Calu3 (cell line): ENCODE results near the gene PTPRN2. TPM values are rescaled to one million over a fixed set of nuclear protein-coding genes. Genes with fewer than 3 reads are reported as not detected.

Source experiments
- BruUV-seq: library from RNA; stranded (reverse); fragments of 400-500 nt; replicated peaks from 2 replicates; lab custom pipeline; 2021; lab: Mats Ljungman, UMichigan
- CTCF ChIA-PET: fragments of 300-600 bp; sonication (Branson Sonifier 250); formaldehyde crosslinking; loops from one replicate; lab custom pipeline; 2022; ENCODE audit warnings: antibody characterized with exemption; lab: Charles Lee
- DNase-seq: peaks from one replicate; pipeline ENCODE4 v3.0.0; 2022
- H3K27ac Mint-ChIP-seq: one replicate; pipeline ENCODE4 v1.8.0; 2022; ENCODE audit warnings: mixed read lengths; ENCODE audit not compliant: unreplicated experiment
- H3K27me3 Mint-ChIP-seq: one replicate; pipeline ENCODE4 v1.8.0; 2022; ENCODE audit warnings: mixed read lengths; ENCODE audit not compliant: unreplicated experiment
- H3K36me3 Mint-ChIP-seq: one replicate; pipeline ENCODE4 v1.8.0; 2022; ENCODE audit warnings: mild to moderate bottlenecking, moderate library complexity, mixed read lengths; ENCODE audit not compliant: insufficient read depth, unreplicated experiment
- H3K4me1 Mint-ChIP-seq: one replicate; pipeline ENCODE4 v1.8.0; 2022; ENCODE audit warnings: mild to moderate bottlenecking, low read depth, mixed read lengths; ENCODE audit not compliant: unreplicated experiment
- H3K4me3 Mint-ChIP-seq: one replicate; pipeline ENCODE4 v1.8.0; 2022; ENCODE audit warnings: mild to moderate bottlenecking, low read depth, moderate library complexity, mixed read lengths; ENCODE audit not compliant: unreplicated experiment
- H3K9me3 Mint-ChIP-seq: one replicate; pipeline ENCODE4 v1.8.0; 2022; ENCODE audit warnings: low read depth, mixed read lengths; ENCODE audit not compliant: unreplicated experiment
- CTCF ChIP-seq: fragments of 200-600 bp; IDR thresholded peaks from one replicate; pipeline ENCODE4 v1.8.0; 2022; ENCODE audit warnings: antibody characterized with exemption; ENCODE audit not compliant: unreplicated experiment
- intact Hi-C: fragments of 100-400 bp; cut with micrococcal nuclease; formaldehyde crosslinking; loops from one replicate; pipeline ENCODE4 v1.10.0; 2022; ENCODE audit not compliant: unreplicated experiment
- total RNA-seq: library from RNA; stranded (reverse); gene quantifications from 2 replicates; pipeline ENCODE4 v1.2.3, GENCODE V29; 2022

The PTPRN2 gene
- total RNA-seq, 1 experiment from 2014 or later = 2.0 TPM

- no peaks in the 10 kb centered on the region for H3K36me3 Mint-ChIP-seq
- CTCF ChIA-PET = no interaction called here
- BruUV-seq = no TSS peak
- intact Hi-C loops = no loop called here
- H3K27ac Mint-ChIP-seq = no peak overlapping the region
- DNase-seq = no peak
- no peaks in the 10 kb centered on the region for H3K4me1 Mint-ChIP-seq
- H3K27me3 Mint-ChIP-seq = no peaks in the 10 kb centered on the region
- peaks cover 5% of the 10 kb centered on the region for H3K9me3 Mint-ChIP-seq
- H3K4me3 Mint-ChIP-seq = no peak overlapping the region
- TF ChIP-seq CTCF = no peak
Measured at GRCh38 chr7:157839672-157840167, 747.9 kb downstream of the PTPRN2 start.

DNA sequence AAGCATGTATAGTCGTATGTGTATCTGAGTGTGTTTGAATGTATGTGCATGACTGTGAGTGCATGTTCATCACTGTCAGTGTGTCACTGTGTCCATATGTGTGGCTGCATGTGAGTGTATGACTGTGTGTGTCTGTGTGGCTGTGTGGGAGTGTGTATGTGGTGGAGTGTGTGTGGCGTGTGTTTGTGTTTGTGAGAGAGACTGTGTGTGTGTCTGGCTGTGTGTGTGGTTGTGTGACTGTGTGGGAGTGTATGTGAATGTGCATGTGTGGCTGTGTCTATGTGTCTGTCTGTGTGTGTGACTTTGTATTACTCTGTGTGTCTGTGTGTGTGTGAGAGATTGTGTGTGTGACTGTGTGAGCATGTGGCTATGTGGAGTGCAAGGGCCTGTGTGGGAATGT lies 748.4 kb downstream of the PTPRN2 start:
- no peak for DNase-seq
- Mint-ChIP-seq H3K36me3 (no peaks in the 10 kb centered on the region), H3K4me3 (no peak overlapping the region), H3K4me1 (no peaks in the 10 kb centered on the region), H3K27me3 (no peaks in the 10 kb centered on the region), H3K27ac (no peak overlapping the region), H3K9me3 (peaks cover 5% of the 10 kb centered on the region)
- CTCF ChIA-PET = no interaction called here
- intact Hi-C loops = no loop called here
- no TSS peak for BruUV-seq
- TF ChIP-seq CTCF = no peak

DNA sequence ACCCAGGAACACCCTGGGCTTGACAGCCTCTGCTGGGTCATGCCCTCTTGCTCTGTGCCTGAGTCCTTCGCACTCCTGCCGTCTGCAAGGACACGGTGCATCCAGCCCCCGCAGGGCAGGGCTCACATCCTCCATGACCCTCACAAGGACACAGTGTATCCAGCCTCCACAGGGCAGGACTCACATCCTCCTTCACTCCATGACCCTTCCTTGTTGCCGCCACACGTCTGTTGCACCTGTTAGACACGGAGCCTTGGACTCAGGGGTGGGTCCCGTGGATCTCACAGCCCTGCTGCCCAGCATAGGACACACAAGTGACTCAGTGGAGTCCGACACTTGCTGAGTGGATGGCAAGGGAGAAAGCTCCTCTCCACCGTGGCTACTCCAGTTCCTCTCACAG lies 750.1 kb downstream of the PTPRN2 start:
- H3K4me3 Mint-ChIP-seq = no peak overlapping the region
- H3K4me1 Mint-ChIP-seq = no peaks in the 10 kb centered on the region
- no peak overlapping the region for H3K27ac Mint-ChIP-seq
- intact Hi-C loops = no loop called here
- CTCF ChIA-PET = no interaction called here
- H3K36me3 Mint-ChIP-seq = no peaks in the 10 kb centered on the region
- peaks cover 5% of the 10 kb centered on the region for H3K9me3 Mint-ChIP-seq
- no peak for TF ChIP-seq CTCF
- DNase-seq = no peak
- BruUV-seq = no TSS peak
- no peaks in the 10 kb centered on the region for H3K27me3 Mint-ChIP-seq

DNA sequence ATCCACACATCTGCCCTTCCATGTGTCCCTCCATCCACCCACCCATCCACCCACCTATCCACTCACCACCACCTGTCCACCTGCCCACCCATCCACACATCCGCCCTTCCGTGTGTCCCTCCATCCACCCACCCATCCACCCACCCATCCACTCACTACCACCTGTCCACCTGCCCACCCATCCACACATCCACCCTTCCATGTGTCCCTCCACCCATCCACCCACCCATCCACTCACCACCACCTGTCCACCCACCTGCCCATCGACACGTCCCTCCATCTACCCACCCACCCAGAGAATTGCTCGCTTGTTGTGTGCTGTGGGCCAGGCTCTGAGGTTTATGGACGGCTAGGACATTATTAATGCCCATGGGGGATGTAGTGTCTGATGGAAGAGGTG lies 750.6 kb downstream of the PTPRN2 start:
- Mint-ChIP-seq H3K27me3 (no peaks in the 10 kb centered on the region), H3K4me1 (no peaks in the 10 kb centered on the region), H3K9me3 (peaks cover 5% of the 10 kb centered on the region), H3K36me3 (no peaks in the 10 kb centered on the region), H3K27ac (no peak overlapping the region), H3K4me3 (no peak overlapping the region)
- no TSS peak for BruUV-seq
- no peak for DNase-seq
- CTCF ChIA-PET = no interaction called here
- intact Hi-C loops = no loop called here
- TF ChIP-seq CTCF = no peak
